Duodenal mucosa (tissue), 2 donors: ENCODE results near the gene KDM5A.
A peak's percentile ranks its signal among the peaks of the same experiment; 100 is the strongest.

Source experiments
- H3K27ac ChIP-seq: one replicate; pipeline ENCODE4 v1.7.0; 2013; ENCODE audit warnings: low read depth, low read length
- H3K27me3 ChIP-seq, 2 donors: one replicate each; pipeline ENCODE4 v1.7.0; 2013; ENCODE audit warnings: low read length in 2 of 2, control low read depth in 1 of 2; ENCODE audit not compliant: insufficient read depth in 2 of 2, control insufficient read depth in 1 of 2
- H3K36me3 ChIP-seq, 2 donors: one replicate each; pipeline ENCODE4 v1.7.0; 2013; ENCODE audit warnings: low read length in 2 of 2, control low read depth in 1 of 2; ENCODE audit not compliant: insufficient read depth in 2 of 2, control insufficient read depth in 1 of 2
- H3K4me1 ChIP-seq, 2 donors: one replicate each; pipeline ENCODE4 v1.7.0; 2013; ENCODE audit warnings: low read length in 2 of 2, control low read depth in 1 of 2; ENCODE audit not compliant: insufficient read depth in 2 of 2, control insufficient read depth in 1 of 2
- H3K4me3 ChIP-seq, 2 donors: one replicate each; pipeline ENCODE4 v1.7.0; 2013; ENCODE audit warnings: low read length in 2 of 2, low read depth in 1 of 2
- H3K9ac ChIP-seq, 2 donors: one replicate each; pipeline ENCODE4 v1.7.0; 2013; ENCODE audit warnings: low read length in 2 of 2, low read depth in 1 of 2
- H3K9me3 ChIP-seq, 2 donors: one replicate each; pipeline ENCODE4 v1.7.0; 2013; ENCODE audit warnings: low read length in 2 of 2, control low read depth in 1 of 2; ENCODE audit not compliant: control insufficient read depth in 1 of 2

The KDM5A gene

GRCh38 chr12:252636-253035 lies 136.5 kb downstream of the KDM5A start:
- H3K9ac ChIP-seq, result no peak overlapping the region
- no peaks in the 10 kb centered on the region for H3K27me3 ChIP-seq
- H3K27ac ChIP-seq, result no peak overlapping the region

GRCh38 chr12:247271-247670 lies 141.8 kb downstream of the KDM5A start:
- Histone ChIP-seq H3K27ac (no peak overlapping the region), H3K9me3 (peaks cover 5 to 7% of the 10 kb centered on the region in 2 donors), H3K4me3 (no peak overlapping the region), H3K4me1 (no peaks in the 10 kb centered on the region), H3K27me3 (peaks cover 0 to 9% of the 10 kb centered on the region in 2 donors), H3K36me3 (no peaks in the 10 kb centered on the region), H3K9ac (no peak overlapping the region)

More at GRCh38 chr12:252636-253035, 136.5 kb downstream of the KDM5A start:
- Histone ChIP-seq H3K4me3 (no peak overlapping the region), H3K9me3 (peaks cover 0 to 5% of the 10 kb centered on the region in 2 donors), H3K36me3 (no peaks in the 10 kb centered on the region), H3K4me1 (no peaks in the 10 kb centered on the region)

- peaks cover 5 to 7% of the 10 kb centered on the region in 2 donors for H3K9me3 ChIP-seq
- H3K4me1 ChIP-seq, result no peaks in the 10 kb centered on the region
- H3K36me3 ChIP-seq, result no peaks in the 10 kb centered on the region
- H3K4me3 ChIP-seq, result no peak overlapping the region
- H3K27ac ChIP-seq, result no peak overlapping the region
- H3K27me3 ChIP-seq, result peaks cover 0 to 9% of the 10 kb centered on the region in 2 donors
- H3K9ac ChIP-seq, result no peak overlapping the region
These were observed 145.7 kb downstream of the KDM5A start for GRCh38 chr12:243381-243780.

- peaks cover 6% of the 10 kb centered on the region in 2 donors for H3K4me1 ChIP-seq
- no peak overlapping the region for H3K27ac ChIP-seq
- peaks cover 0 to 9% of the 10 kb centered on the region in 2 donors for H3K27me3 ChIP-seq
- H3K9ac ChIP-seq, result no peak overlapping the region
- H3K36me3 ChIP-seq, result no peaks in the 10 kb centered on the region
- H3K9me3 ChIP-seq, result peaks cover 2 to 5% of the 10 kb centered on the region in 2 donors
- H3K4me3 ChIP-seq, result no peak overlapping the region
These were observed 146.6 kb downstream of the KDM5A start for GRCh38 chr12:242496-242895.

GRCh38 chr12:241266-241665 lies 147.9 kb downstream of the KDM5A start:
- Histone ChIP-seq H3K4me3 (no peak overlapping the region), H3K36me3 (no peaks in the 10 kb centered on the region), H3K27ac (no peak overlapping the region), H3K27me3 (peaks cover 0 to 9% of the 10 kb centered on the region in 2 donors), H3K4me1 (peaks cover 10 to 14% of the 10 kb centered on the region in 2 donors), H3K9me3 (peaks cover 0 to 7% of the 10 kb centered on the region in 2 donors), H3K9ac (no peak overlapping the region)

- Histone ChIP-seq H3K9me3 (peaks cover 0 to 8% of the 10 kb centered on the region in 2 donors), H3K27me3 (peaks cover 0 to 9% of the 10 kb centered on the region in 2 donors), H3K4me1 (peaks cover 10 to 14% of the 10 kb centered on the region in 2 donors)
These were observed 148.6 kb downstream of the KDM5A start for GRCh38 chr12:240566-240965.

GRCh38 chr12:238736-239398 lies 150.3 kb downstream of the KDM5A start:
- H3K4me3 ChIP-seq, result no peak overlapping the region
- H3K36me3 ChIP-seq, result no peaks in the 10 kb centered on the region
- peaks cover 0 to 7% of the 10 kb centered on the region in 2 donors for H3K27me3 ChIP-seq
- H3K9ac ChIP-seq, result no peak overlapping the region
- H3K9me3 ChIP-seq, result peaks cover 3 to 8% of the 10 kb centered on the region in 2 donors
- no peak overlapping the region for H3K27ac ChIP-seq
- peaks cover 10 to 14% of the 10 kb centered on the region in 2 donors for H3K4me1 ChIP-seq

More at GRCh38 chr12:240566-240965, 148.6 kb downstream of the KDM5A start:
- Histone ChIP-seq H3K27ac (no peak overlapping the region), H3K36me3 (no peaks in the 10 kb centered on the region), H3K9ac (no peak overlapping the region), H3K4me3 (no peak overlapping the region)

- H3K9me3 ChIP-seq, result peaks cover 3 to 8% of the 10 kb centered on the region in 2 donors
- peaks cover 0 to 4% of the 10 kb centered on the region in 2 donors for H3K27me3 ChIP-seq
- peaks cover 10 to 14% of the 10 kb centered on the region in 2 donors for H3K4me1 ChIP-seq
- H3K9ac ChIP-seq, result no peak overlapping the region
- peak overlapping the region; percentile 19 to 49 for H3K4me3 ChIP-seq
- H3K36me3 ChIP-seq, result no peaks in the 10 kb centered on the region
- H3K27ac ChIP-seq, result no peak overlapping the region
These were observed 151.0 kb downstream of the KDM5A start for GRCh38 chr12:238116-238515.

- peak overlapping the region in 1 of 2 donors; percentile 26 for H3K9ac ChIP-seq
- peaks cover 10 to 14% of the 10 kb centered on the region in 2 donors for H3K4me1 ChIP-seq
- peaks cover 3 to 8% of the 10 kb centered on the region in 2 donors for H3K9me3 ChIP-seq
- H3K36me3 ChIP-seq, result no peaks in the 10 kb centered on the region
- peak overlapping the region; percentile 65 for H3K27ac ChIP-seq
- H3K4me3 ChIP-seq, result peak overlapping the region; percentile 37 to 59
- H3K27me3 ChIP-seq, result no peaks in the 10 kb centered on the region
These were observed 151.9 kb downstream of the KDM5A start for GRCh38 chr12:237026-237815.

GRCh38 chr12:236445-236844 lies 152.7 kb downstream of the KDM5A start:
- H3K36me3 ChIP-seq, result no peaks in the 10 kb centered on the region
- no peaks in the 10 kb centered on the region for H3K27me3 ChIP-seq
- H3K4me1 ChIP-seq, result peaks cover 10 to 14% of the 10 kb centered on the region in 2 donors
- peak overlapping the region; percentile 47 for H3K27ac ChIP-seq
- H3K4me3 ChIP-seq, result peak overlapping the region; percentile 37 to 59
- no peak overlapping the region for H3K9ac ChIP-seq
- peaks cover 3 to 8% of the 10 kb centered on the region in 2 donors for H3K9me3 ChIP-seq
